ENCODE measurements around the gene MACROD2. TPM values are rescaled to one million over a fixed set of nuclear protein-coding genes. Genes with fewer than 3 reads are reported as not detected.

MACROD2 gene
- polyA plus RNA-seq, 2 of the 4 experiments (the other 2 are of a cell fraction): 0.96 to 1.3 TPM

DNA sequence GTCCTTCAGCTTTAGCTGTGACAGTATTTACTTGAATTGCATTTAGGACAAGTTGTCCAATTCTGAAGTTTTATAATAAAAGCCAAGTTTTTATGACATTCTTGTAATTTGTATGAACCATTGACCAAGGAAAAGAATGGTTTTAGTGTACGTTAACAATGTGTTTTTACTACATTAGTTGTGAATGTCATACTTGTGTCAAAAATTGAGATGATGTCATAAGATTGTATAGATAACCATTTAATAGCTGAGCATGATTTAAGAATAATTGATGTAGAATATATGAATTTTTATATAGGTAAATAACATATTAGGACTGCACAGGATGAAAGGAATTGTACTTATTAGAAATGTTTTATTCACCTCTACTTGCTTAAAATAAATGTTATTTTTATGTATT, 102.9 kb downstream of the MACROD2 start (continued):
- TF ChIP-seq, protein P1, sequence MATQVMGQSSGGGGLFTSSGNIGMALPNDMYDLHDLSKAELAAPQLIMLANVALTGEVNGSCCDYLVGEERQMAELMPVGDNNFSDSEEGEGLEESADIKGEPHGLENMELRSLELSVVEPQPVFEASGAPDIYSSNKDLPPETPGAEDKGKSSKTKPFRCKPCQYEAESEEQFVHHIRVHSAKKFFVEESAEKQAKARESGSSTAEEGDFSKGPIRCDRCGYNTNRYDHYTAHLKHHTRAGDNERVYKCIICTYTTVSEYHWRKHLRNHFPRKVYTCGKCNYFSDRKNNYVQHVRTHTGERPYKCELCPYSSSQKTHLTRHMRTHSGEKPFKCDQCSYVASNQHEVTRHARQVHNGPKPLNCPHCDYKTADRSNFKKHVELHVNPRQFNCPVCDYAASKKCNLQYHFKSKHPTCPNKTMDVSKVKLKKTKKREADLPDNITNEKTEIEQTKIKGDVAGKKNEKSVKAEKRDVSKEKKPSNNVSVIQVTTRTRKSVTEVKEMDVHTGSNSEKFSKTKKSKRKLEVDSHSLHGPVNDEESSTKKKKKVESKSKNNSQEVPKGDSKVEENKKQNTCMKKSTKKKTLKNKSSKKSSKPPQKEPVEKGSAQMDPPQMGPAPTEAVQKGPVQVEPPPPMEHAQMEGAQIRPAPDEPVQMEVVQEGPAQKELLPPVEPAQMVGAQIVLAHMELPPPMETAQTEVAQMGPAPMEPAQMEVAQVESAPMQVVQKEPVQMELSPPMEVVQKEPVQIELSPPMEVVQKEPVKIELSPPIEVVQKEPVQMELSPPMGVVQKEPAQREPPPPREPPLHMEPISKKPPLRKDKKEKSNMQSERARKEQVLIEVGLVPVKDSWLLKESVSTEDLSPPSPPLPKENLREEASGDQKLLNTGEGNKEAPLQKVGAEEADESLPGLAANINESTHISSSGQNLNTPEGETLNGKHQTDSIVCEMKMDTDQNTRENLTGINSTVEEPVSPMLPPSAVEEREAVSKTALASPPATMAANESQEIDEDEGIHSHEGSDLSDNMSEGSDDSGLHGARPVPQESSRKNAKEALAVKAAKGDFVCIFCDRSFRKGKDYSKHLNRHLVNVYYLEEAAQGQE (IDR thresholded peaks at IDR 0.05): no peak
- no peak for TF ChIP-seq RARB (CRISPR knock-in tag; IDR thresholded peaks at IDR 0.05)
- TF ChIP-seq SREBF2 (IDR thresholded peaks at IDR 0.05): no peak
- no peak for TF ChIP-seq CEBPB (IDR thresholded peaks at IDR 0.05)
- TF ChIP-seq, protein P2, sequence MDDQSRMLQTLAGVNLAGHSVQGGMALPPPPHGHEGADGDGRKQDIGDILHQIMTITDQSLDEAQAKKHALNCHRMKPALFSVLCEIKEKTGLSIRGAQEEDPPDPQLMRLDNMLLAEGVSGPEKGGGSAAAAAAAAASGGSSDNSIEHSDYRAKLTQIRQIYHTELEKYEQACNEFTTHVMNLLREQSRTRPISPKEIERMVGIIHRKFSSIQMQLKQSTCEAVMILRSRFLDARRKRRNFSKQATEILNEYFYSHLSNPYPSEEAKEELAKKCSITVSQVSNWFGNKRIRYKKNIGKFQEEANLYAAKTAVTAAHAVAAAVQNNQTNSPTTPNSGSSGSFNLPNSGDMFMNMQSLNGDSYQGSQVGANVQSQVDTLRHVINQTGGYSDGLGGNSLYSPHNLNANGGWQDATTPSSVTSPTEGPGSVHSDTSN (IDR thresholded peaks at IDR 0.05): no peak
- no peak for TF ChIP-seq TP53 (CRISPR knock-in tag; IDR thresholded peaks at IDR 0.05)

DNA sequence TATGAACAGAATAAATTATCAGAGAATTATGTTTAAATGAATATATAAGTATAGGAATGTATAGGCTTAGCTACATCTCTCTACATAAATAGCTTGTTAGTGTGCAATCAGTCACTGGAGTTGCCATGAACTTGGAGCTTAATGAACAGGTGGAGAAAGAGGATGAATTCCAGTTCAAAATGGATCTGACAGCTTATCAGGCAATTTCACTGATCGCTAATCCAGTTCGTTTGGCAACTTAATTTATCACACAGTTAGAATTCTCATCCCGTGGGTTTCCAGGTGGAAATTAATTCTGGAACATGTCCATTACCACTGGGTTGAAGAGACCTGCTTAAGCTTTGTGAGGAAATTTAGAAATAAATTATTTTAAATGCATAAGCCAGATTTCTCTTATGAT, 118.1 kb downstream of the MACROD2 start:
- Histone ChIP-seq H3K27ac (no peak overlapping the region), H3K4me3 (no peak overlapping the region), H3K4me1 (no peaks in the 10 kb centered on the region), H3K9me3 (peaks cover 8% of the 10 kb centered on the region; the same call in 1 of the 3 replicates), H3K4me2 (no peak overlapping the region)
- ATAC-seq: no peak
- no peak for FAIRE-seq
- ChIA-PET CTCF (interaction anchor here (1.1 kb wide), 1 partner anchor 18 kb away, joined by 4 read pairs; no protein-coding TSS in a partner anchor), POLR2A (no interaction called here)
- TF ChIP-seq ZFP36 (IDR thresholded peaks at IDR 0.05; ENCODE audit: borderline replicate concordance, partially characterized antibody): no peak
- no peak for TF ChIP-seq FOSB (CRISPR knock-in tag; IDR thresholded peaks at IDR 0.05)
- no peak for TF ChIP-seq POLR2A (IDR thresholded peaks at IDR 0.05; ENCODE audit: low read length)
- no peak for TF ChIP-seq RARB (CRISPR knock-in tag; IDR thresholded peaks at IDR 0.05)
- no peak for DNase-seq (ENCODE audit: low read depth in 1 of 2, low spot score in 1 of 2)
- WGBS (ENCODE audit: missing lambda C conversion rate): 19% methylated on average over 3 of the region's 3 CpGs

- ChIA-PET POLR2A (no interaction called here), CTCF (no interaction called here)
- Histone ChIP-seq H3K27ac (no peak overlapping the region), H3K9me3 (peaks cover 8% of the 10 kb centered on the region; the same call in 1 of the 3 replicates), H3K4me2 (no peak overlapping the region), H3K4me3 (no peak overlapping the region), H3K4me1 (no peaks in the 10 kb centered on the region)
- TF ChIP-seq FOSL2 (IDR thresholded peaks at IDR 0.05) (no peak), FOSL2 (CRISPR knock-in tag; IDR thresholded peaks at IDR 0.05) (no peak), TP53 (CRISPR knock-in tag; IDR thresholded peaks at IDR 0.05) (no peak), HOXA7 (CRISPR knock-in tag; IDR thresholded peaks at IDR 0.05) (no peak), HOXB5 (CRISPR knock-in tag; IDR thresholded peaks at IDR 0.05) (no peak), KDM1A (IDR thresholded peaks at IDR 0.05; ENCODE audit: low read depth) (no peak), ESRRA (IDR thresholded peaks at IDR 0.05; ENCODE audit: borderline replicate concordance, low read length) (no peak), CHD4 (IDR thresholded peaks at IDR 0.05; ENCODE audit: borderline replicate concordance) (no peak), FOSB (CRISPR knock-in tag; IDR thresholded peaks at IDR 0.05) (no peak), CHD2 (IDR thresholded peaks at IDR 0.05; ENCODE audit: low read length, partially characterized antibody) (no peak), TFCP2L1 (CRISPR knock-in tag; IDR thresholded peaks at IDR 0.05) (no peak)
- TF ChIP-seq, protein P3, sequence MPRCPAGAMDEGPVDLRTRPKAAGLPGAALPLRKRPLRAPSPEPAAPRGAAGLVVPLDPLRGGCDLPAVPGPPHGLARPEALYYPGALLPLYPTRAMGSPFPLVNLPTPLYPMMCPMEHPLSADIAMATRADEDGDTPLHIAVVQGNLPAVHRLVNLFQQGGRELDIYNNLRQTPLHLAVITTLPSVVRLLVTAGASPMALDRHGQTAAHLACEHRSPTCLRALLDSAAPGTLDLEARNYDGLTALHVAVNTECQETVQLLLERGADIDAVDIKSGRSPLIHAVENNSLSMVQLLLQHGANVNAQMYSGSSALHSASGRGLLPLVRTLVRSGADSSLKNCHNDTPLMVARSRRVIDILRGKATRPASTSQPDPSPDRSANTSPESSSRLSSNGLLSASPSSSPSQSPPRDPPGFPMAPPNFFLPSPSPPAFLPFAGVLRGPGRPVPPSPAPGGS (IDR thresholded peaks at IDR 0.05): no peak
- ATAC-seq (no peak), DNase-seq (ENCODE audit: low read depth in 1 of 2, low spot score in 1 of 2) (no peak), FAIRE-seq (no peak)
- 4% methylated on average over 3 of the region's 3 CpGs for WGBS (ENCODE audit: missing lambda C conversion rate)
Measured at GRCh38 chr20:14114065-14114704, 118.9 kb downstream of the MACROD2 start.

All from A549 (cell line).